ENCODE data around the gene EIF4H.

- TF ChIP-seq CTCF (conservative IDR thresholded peaks at IDR 0.05; ENCODE audit: low read depth in 2 of 2) = no peak
- TF ChIP-seq ETS1 (IDR thresholded peaks at IDR 0.05) = no peak
- no peak for TF ChIP-seq EZH2 (IDR thresholded peaks at IDR 0.05; ENCODE audit: low read depth, unreplicated experiment)
- no peak for TF ChIP-seq REST (IDR thresholded peaks at IDR 0.05; ENCODE audit: unreplicated experiment)
- no peak for TF ChIP-seq CREB1 (CRISPR knock-in tag; IDR thresholded peaks at IDR 0.05; ENCODE audit: low read depth)
- no peak for TF ChIP-seq POLR2AphosphoS5 (IDR thresholded peaks at IDR 0.05; ENCODE audit: low read depth)
- no peak for TF ChIP-seq JUNB (IDR thresholded peaks at IDR 0.05; ENCODE audit: unreplicated experiment)
Measured at GRCh38 chr7:74219416-74219815, 45.3 kb downstream of the EIF4H start.

All from GM23338 (cell line).